ENCODE measurements around the gene LRRC28.

Gene LRRC28

DNA sequence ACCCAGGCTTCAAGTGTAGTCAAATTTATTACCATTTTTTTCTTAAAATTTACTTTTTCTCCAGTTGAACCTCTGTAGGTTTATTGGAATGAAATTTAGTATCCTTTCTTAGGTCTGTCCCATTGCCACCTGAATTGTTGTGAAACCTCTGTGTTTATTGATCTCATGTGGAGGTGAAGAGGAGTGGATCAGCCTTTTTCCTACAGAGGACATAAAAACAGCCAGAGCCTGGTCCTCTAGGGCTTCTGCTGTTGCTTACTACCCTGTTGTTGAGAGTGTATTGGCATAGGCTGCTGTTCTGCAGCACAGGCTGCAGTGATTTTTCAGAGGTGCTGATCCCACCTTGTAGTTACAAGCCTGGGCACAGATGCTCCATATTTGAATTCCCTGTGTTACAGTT, 44.6 kb downstream of the LRRC28 start:
- TF ChIP-seq, protein P1, sequence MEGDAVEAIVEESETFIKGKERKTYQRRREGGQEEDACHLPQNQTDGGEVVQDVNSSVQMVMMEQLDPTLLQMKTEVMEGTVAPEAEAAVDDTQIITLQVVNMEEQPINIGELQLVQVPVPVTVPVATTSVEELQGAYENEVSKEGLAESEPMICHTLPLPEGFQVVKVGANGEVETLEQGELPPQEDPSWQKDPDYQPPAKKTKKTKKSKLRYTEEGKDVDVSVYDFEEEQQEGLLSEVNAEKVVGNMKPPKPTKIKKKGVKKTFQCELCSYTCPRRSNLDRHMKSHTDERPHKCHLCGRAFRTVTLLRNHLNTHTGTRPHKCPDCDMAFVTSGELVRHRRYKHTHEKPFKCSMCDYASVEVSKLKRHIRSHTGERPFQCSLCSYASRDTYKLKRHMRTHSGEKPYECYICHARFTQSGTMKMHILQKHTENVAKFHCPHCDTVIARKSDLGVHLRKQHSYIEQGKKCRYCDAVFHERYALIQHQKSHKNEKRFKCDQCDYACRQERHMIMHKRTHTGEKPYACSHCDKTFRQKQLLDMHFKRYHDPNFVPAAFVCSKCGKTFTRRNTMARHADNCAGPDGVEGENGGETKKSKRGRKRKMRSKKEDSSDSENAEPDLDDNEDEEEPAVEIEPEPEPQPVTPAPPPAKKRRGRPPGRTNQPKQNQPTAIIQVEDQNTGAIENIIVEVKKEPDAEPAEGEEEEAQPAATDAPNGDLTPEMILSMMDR (IDR thresholded peaks at IDR 0.05; ENCODE audit: low read depth, low read length, missing control alignments): no peak
- DNase-seq (ENCODE audit: low read depth): no peak
- H3K4me3 ChIP-seq (ENCODE audit: low read depth, low read length): no peak overlapping the region

DNA sequence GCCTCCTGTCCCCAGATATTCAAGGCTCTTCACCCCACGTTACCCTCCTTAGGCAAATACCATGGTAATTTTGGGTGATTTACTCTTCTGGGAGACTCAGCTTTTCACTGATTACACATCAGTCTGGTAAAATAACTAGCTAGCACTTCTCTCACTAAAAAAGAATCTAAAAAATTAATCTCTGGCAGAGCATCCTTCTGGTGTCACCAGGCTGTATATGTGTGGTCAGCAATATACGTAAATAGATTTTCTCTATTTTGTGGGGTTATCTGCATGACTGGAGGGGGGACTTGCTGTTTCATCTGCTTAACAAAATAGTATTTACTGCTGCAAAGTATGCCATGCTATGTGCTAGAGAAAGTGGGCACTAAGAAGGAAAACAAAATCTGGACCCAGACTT, 45.1 kb downstream of the LRRC28 start:
- no peak overlapping the region for H3K4me3 ChIP-seq (ENCODE audit: low read depth, low read length)
- TF ChIP-seq, protein P1 (IDR thresholded peaks at IDR 0.05; ENCODE audit: low read depth, low read length, missing control alignments): no peak
- DNase-seq (ENCODE audit: low read depth): no peak

DNA sequence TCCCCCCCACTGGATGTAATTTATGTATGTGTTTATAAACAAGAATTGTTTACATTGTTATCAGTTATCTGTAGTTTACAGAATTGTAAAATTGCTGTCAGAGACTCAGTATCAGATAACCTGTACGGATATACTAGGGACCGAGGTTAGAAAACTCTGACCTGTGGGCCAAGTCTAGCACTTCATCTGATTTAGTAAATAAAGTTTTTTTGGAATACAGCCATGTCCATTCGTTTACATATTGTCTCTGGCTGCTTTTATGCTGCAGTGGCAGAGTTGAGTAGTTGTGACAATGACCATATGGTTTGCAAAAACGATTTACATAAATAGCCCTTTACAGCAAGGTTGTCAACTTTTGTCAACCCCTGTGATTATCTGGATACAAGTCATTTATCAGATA, 52.6 kb downstream of the LRRC28 start:
- H3K4me3 ChIP-seq (ENCODE audit: low read depth, low read length): no peak overlapping the region
- TF ChIP-seq, protein P1 (IDR thresholded peaks at IDR 0.05; ENCODE audit: low read depth, low read length, missing control alignments): no peak
- no peak for DNase-seq (ENCODE audit: low read depth)

DNA sequence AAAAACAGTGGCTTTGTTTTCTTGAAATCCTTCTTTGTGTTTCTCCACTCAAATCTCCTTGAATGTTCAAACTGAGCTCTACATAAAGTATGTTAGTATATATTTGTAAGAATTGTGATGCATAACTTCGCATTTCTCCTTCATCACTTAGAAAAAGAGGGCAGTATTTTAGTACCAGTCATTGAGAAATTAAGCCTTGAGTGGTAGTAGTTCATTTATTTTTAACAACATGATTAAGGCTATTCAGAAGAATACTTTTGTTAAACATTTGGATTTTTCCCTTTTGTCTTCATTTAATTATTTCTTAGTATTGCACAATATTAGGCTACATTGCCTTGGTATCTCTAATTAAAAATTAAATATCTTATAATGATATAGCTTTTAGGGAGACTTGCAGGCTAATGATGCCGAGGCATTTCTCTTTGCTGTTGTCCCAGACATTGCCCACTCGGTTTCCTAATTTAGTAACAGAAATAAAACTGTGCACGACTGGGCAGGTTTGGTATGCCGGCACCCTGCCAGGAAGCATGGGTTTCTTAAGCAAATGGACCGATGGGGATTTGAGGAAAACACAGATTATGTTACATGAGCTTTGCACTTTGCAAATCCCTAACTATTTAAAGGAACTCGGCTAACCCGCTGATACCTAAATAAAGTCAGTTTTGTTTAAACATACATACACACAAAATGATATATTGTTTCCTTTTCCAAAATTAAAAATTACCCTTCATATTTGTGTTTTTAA, 54.7 kb downstream of the LRRC28 start:
- TF ChIP-seq, protein P1 (IDR thresholded peaks at IDR 0.05; ENCODE audit: low read depth, low read length, missing control alignments): no peak
- DNase-seq (ENCODE audit: low read depth): no peak
- H3K4me3 ChIP-seq (ENCODE audit: low read depth, low read length): no peak overlapping the region

DNA sequence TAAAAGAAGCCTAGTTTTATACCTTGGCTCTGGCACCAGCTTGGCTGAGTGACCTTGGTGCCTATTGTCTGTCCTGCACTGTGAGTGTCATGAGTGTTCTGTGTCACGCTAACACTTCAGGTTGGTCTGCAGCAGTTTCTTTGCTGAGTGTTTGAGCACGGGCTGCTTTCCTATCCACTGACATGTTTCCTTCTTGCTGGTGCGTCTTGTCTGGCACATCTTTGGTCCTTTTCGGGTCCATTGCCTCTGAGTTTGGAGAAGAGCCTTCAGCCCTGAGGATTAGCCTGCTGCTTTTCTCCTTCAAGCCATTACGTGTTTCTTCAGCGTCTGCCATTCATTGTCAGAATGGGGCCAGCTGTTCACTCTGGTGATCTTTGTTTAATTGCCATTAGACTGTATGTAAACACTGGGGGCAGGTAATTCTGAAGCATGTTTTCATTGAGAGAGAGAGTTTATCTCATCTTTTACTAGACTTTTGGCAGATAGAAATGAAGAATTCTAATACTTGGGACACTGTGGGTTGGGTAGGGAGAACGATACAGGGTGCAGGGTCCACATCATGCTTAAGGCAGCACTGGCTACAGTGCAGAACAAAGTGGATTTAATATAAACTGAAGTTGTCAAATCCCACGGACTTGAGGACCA, 55.5 kb downstream of the LRRC28 start:
- TF ChIP-seq, protein P1 (IDR thresholded peaks at IDR 0.05; ENCODE audit: low read depth, low read length, missing control alignments): no peak
- no peak for DNase-seq (ENCODE audit: low read depth)
- H3K4me3 ChIP-seq (ENCODE audit: low read depth, low read length): no peak overlapping the region

DNA sequence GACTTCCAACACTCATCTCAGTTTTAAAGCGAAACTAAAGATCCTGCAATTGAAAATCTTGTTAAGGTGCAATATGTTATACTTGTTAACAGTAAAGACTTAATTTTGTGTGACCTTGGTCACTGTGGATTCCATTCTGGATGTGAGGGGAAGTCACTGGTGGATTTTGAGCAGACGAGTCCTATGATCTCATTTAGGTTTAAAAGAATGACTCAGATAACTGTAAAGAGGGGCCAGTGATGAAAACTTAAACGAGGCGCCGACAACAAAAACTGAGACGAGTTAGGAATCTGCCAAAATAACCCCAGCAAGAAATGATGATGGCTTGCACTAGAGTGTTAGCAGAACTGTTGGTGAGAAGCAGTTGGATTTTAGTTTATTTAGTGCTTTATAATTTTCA, 56.5 kb downstream of the LRRC28 start:
- TF ChIP-seq, protein P1 (IDR thresholded peaks at IDR 0.05; ENCODE audit: low read depth, low read length, missing control alignments): no peak
- DNase-seq (ENCODE audit: low read depth): no peak

DNA sequence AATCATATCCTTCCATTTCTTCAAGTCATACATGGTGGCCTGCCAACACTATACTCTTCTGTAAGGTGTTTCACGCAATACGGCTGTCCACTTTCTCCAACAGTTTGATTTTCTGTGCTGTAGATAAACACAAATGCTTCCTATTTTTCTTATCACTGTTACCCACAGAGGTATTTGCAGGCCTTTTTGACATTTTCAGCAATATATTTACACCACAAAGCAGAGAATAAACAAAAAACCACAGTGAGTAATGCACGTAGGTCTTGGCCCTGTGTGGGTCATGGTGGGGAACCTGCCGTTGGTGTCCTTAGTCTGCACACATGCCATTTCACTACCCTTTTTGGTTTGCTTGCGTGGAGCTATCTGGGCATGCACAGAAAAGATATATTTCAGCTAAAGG, 59.5 kb downstream of the LRRC28 start:
- TF ChIP-seq, protein P1 (IDR thresholded peaks at IDR 0.05; ENCODE audit: low read depth, low read length, missing control alignments): no peak
- no peak overlapping the region for H3K4me3 ChIP-seq (ENCODE audit: low read depth, low read length)
- DNase-seq (ENCODE audit: low read depth): no peak

More for the DNA sequence above, 56.5 kb downstream of the LRRC28 start:
- H3K4me3 ChIP-seq (ENCODE audit: low read depth, low read length): no peak overlapping the region
